NCI-H510A treated with DMSO at 0.1 percent for 48 hours (cell line): ENCODE data around the gene SLC7A8.
"Not testable (repeated sequence)": the region's sequence is repeated elsewhere in the genome, so short reads cannot be mapped to it uniquely, and the experiment has no call there.

Experiments used
- DNase-seq: peaks from one replicate; lab custom pipeline; 2025; lab: John Stamatoyannopoulos, UW

The SLC7A8 gene

GRCh38 chr14:23113431-23114119 lies 69.9 kb downstream of the SLC7A8 start:
- no peak for DNase-seq

- no peak for DNase-seq
Measured at GRCh38 chr14:23112359-23113178, 70.9 kb downstream of the SLC7A8 start.

GRCh38 chr14:23110579-23111365 lies 72.7 kb downstream of the SLC7A8 start:
- no peak for DNase-seq

- no peak for DNase-seq
Measured at GRCh38 chr14:23109769-23110168, 73.7 kb downstream of the SLC7A8 start.

GRCh38 chr14:23108169-23108568 lies 75.3 kb downstream of the SLC7A8 start:
- DNase-seq: not testable (repeated sequence)

- not testable (repeated sequence) for DNase-seq
Measured at GRCh38 chr14:23107620-23108019, 75.8 kb downstream of the SLC7A8 start.

GRCh38 chr14:23106747-23107045 lies 76.8 kb downstream of the SLC7A8 start:
- DNase-seq: no peak

GRCh38 chr14:23105348-23105824 lies 78.1 kb downstream of the SLC7A8 start:
- DNase-seq: no peak

GRCh38 chr14:23104591-23105347 lies 78.7 kb downstream of the SLC7A8 start, which contains the start of gene CIROP:
Gene CIROP, minus strand, starts transcription at chr14:23104989. Its CDS starts 69 bp downstream, at chr14:23104920.
- DNase-seq: no peak

GRCh38 chr14:23104070-23104590 lies 79.3 kb downstream of the SLC7A8 start:
- no peak for DNase-seq

- no peak for DNase-seq
Measured at GRCh38 chr14:23103581-23103980, 79.9 kb downstream of the SLC7A8 start.

GRCh38 chr14:23102801-23103200 lies 80.7 kb downstream of the SLC7A8 start:
- DNase-seq: no peak

- no peak for DNase-seq
Measured at GRCh38 chr14:23101986-23102625, 81.4 kb downstream of the SLC7A8 start.

GRCh38 chr14:23101213-23101970 lies 82.1 kb downstream of the SLC7A8 start:
- no peak for DNase-seq

- DNase-seq: no peak
Measured at GRCh38 chr14:23099212-23099861, 84.1 kb downstream of the SLC7A8 start.

- DNase-seq: no peak
Measured at GRCh38 chr14:23097786-23098185, 85.7 kb downstream of the SLC7A8 start.

- no peak for DNase-seq
Measured at GRCh38 chr14:23095196-23096108, 88.0 kb downstream of the SLC7A8 start, which contains the start of gene C14orf119. Gene C14orf119, plus strand, starts transcription at chr14:23095505. Its CDS starts 2,154 bp downstream, at chr14:23097659.

- DNase-seq: no peak
Measured at GRCh38 chr14:23094666-23095195, 88.7 kb downstream of the SLC7A8 start, which contains the start of gene ACIN1. Gene ACIN1, minus strand, starts transcription at chr14:23095136. Its CDS starts 24 bp downstream, at chr14:23095112.
